ENCODE measurements around the gene GHDC. TPM values are rescaled to one million over a fixed set of nuclear protein-coding genes. Genes with fewer than 3 reads are reported as not detected.
"Not testable (repeated sequence)": the region's sequence is repeated elsewhere in the genome, so short reads cannot be mapped to it uniquely, and the experiment has no call there.

GHDC gene
- total and polyA plus RNA-seq, 2 experiments from 2014 or later = 7.4 to 13.5 TPM

- DNase-seq (ENCODE audit: low read depth in 1 of 2, low spot score in 1 of 2) = no peak
- no peak for TF ChIP-seq CTCF (IDR thresholded peaks at IDR 0.05; ENCODE audit: low read depth, low read length)
- Histone ChIP-seq H3K36me3 (no peaks in the 10 kb centered on the region), H3K4me1 (ENCODE audit: low read depth) (peaks cover 14% of the 10 kb centered on the region), H3K9me3 (ENCODE audit: low read depth) (no peaks in the 10 kb centered on the region), H3K4me3 (no peak overlapping the region), H3K27ac (no peak overlapping the region), H3K27me3 (peaks cover 10% of the 10 kb centered on the region)
Observed at GRCh38 chr17:42187833-42188232, 6.5 kb downstream of the GHDC start.

- not testable (repeated sequence) for DNase-seq (ENCODE audit: low read depth in 1 of 2, low spot score in 1 of 2); H3K9me3 ChIP-seq (ENCODE audit: low read depth); H3K36me3 ChIP-seq; H3K4me3 ChIP-seq
- H3K27ac ChIP-seq = peak overlapping the region; percentile 2
- H3K4me1 ChIP-seq (ENCODE audit: low read depth) = peaks cover 14% of the 10 kb centered on the region
- peaks cover 26% of the 10 kb centered on the region for H3K27me3 ChIP-seq
Observed at GRCh38 chr17:42186191-42186590, 8.1 kb downstream of the GHDC start.

- no peaks in the 10 kb centered on the region for H3K9me3 ChIP-seq (ENCODE audit: low read depth)
- no peak for DNase-seq (ENCODE audit: low read depth in 1 of 2, low spot score in 1 of 2)
- H3K36me3 ChIP-seq = no peaks in the 10 kb centered on the region
- peaks cover 33% of the 10 kb centered on the region for H3K27me3 ChIP-seq
- no peak for TF ChIP-seq CTCF (IDR thresholded peaks at IDR 0.05; ENCODE audit: low read depth, low read length)
- H3K27ac ChIP-seq = peak overlapping the region; percentile 2
- H3K4me3 ChIP-seq = no peak overlapping the region
- H3K4me1 ChIP-seq (ENCODE audit: low read depth) = peaks cover 16% of the 10 kb centered on the region
Observed at GRCh38 chr17:42185621-42185930, 8.7 kb downstream of the GHDC start.

GRCh38 chr17:42184713-42185620, 9.3 kb downstream of the GHDC start, which contains the start of gene HCRT:
TSS of gene HCRT (minus strand) at chr17:42185452. CDS start at chr17:42185365, 87 bp downstream.
- peak within 1 kb of the TSS; percentile 2 for H3K27ac ChIP-seq
- peak within 1 kb of the TSS; percentile 27 for H3K4me3 ChIP-seq

GRCh38 chr17:42183741-42184711, 10.3 kb downstream of the GHDC start:
- no peak overlapping the region for H3K27ac ChIP-seq
- H3K4me1 ChIP-seq (ENCODE audit: low read depth) = peaks cover 19% of the 10 kb centered on the region
- H3K9me3 ChIP-seq (ENCODE audit: low read depth) = no peaks in the 10 kb centered on the region
- H3K36me3 ChIP-seq = no peaks in the 10 kb centered on the region
- H3K4me3 ChIP-seq = peak overlapping the region; percentile 27
- peak; percentile 81 to 88 for DNase-seq (ENCODE audit: low read depth in 1 of 2, low spot score in 1 of 2)
- peak; percentile 70 for TF ChIP-seq CTCF (IDR thresholded peaks at IDR 0.05; ENCODE audit: low read depth, low read length)
- peaks cover 46% of the 10 kb centered on the region for H3K27me3 ChIP-seq

More at GRCh38 chr17:42184713-42185620, 9.3 kb downstream of the GHDC start, which contains the start of gene HCRT:
- peak in 1 of 2 donors; percentile 30 for DNase-seq (ENCODE audit: low read depth in 1 of 2, low spot score in 1 of 2)
- no peak for TF ChIP-seq CTCF (IDR thresholded peaks at IDR 0.05; ENCODE audit: low read depth, low read length)
- Histone ChIP-seq H3K36me3 (no peaks in the 10 kb centered on the region), H3K4me1 (ENCODE audit: low read depth) (peaks cover 19% of the 10 kb centered on the region), H3K9me3 (ENCODE audit: low read depth) (no peaks in the 10 kb centered on the region), H3K27me3 (peaks cover 39% of the 10 kb centered on the region)
